Measurements from ENCODE around the gene SIRPD.

SIRPD gene

DNA sequence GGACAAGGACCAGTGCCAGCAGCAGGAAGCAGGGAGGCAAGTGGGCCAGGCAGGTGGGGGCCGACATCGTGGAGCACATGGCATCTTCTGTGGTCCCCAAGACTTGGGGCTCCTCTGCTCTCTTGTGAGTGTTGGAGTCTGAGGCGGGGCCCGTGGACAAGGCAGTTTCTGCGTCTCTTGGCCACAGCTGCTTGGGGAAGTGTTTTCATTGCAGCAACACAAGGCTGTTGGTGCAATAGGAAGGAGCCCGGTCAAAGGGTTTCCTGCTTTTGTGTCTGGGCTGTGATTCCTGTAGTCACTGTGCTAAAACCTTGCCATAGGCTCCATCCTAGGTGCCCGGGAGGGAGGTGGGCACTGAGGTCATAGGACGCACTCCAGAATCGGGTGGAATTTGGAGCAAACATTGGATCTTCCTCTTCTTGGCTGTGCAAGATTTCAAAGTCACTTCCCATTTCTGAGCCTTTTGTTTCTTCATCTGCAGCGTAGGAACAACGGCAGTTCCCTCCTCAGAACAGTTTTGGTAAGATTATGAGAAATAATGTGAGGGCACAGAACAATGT, 66.1 kb downstream of the SIRPD start, which contains the start of gene SIRPB2:
TSS of gene SIRPB2 (minus strand) at position 140 of the 560 bp plus-strand sequence. CDS start at position 79, 61 bp downstream.
- Histone ChIP-seq H3K4me3 (ENCODE audit: low read depth, low read length) (no peak within 1 kb of the TSS), H3K4me1 (ENCODE audit: control insufficient read depth, insufficient read depth, low read length) (peaks cover 3% of the 10 kb centered on the region; the same call in 1 of the 2 replicates), H3K27ac (ENCODE audit: extremely low read depth, low read depth, low read length) (no peak within 1 kb of the TSS), H3K9me3 (ENCODE audit: control insufficient read depth, insufficient read depth, low read depth, low read length) (no peaks in the 10 kb centered on the region), H3K36me3 (ENCODE audit: control insufficient read depth in 2 of 2, insufficient read depth in 1 of 2, low read length in 2 of 2) (no peaks in the 10 kb centered on the region)
- TF ChIP-seq ZNF138 (tag by site-specific recombination; IDR thresholded peaks at IDR 0.05; ENCODE audit: borderline replicate concordance) (no peak), WT1 (tag by site-specific recombination; IDR thresholded peaks at IDR 0.05) (no peak), ZNF596 (tag by site-specific recombination; IDR thresholded peaks at IDR 0.05) (no peak), ZNF433 (tag by site-specific recombination; IDR thresholded peaks at IDR 0.05; ENCODE audit: low read depth) (no peak)
- TF ChIP-seq, protein P1, sequence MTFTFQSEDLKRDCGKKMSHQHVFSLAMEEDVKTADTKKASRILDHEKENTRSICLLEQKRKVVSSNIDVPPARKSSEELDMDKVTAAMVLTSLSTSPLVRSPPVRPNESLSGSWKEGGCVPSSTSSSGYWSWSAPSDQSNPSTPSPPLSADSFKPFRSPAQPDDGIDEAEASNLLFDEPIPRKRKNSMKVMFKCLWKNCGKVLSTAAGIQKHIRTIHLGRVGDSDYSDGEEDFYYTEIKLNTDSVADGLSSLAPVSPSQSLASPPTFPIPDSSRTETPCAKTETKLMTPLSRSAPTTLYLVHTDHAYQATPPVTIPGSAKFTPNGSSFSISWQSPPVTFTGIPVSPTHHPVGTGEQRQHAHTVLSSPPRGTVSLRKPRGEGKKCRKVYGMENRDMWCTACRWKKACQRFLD (tag by site-specific recombination; IDR thresholded peaks at IDR 0.05): no peak
- ChIA-PET POLR2A (no interaction called here), CTCF (interaction anchor here (0.6 to 2.0 kb wide), 2 partner anchors 12 to 309 kb away, joined by 5 to 11 read pairs; no protein-coding TSS in a partner anchor)

DNA sequence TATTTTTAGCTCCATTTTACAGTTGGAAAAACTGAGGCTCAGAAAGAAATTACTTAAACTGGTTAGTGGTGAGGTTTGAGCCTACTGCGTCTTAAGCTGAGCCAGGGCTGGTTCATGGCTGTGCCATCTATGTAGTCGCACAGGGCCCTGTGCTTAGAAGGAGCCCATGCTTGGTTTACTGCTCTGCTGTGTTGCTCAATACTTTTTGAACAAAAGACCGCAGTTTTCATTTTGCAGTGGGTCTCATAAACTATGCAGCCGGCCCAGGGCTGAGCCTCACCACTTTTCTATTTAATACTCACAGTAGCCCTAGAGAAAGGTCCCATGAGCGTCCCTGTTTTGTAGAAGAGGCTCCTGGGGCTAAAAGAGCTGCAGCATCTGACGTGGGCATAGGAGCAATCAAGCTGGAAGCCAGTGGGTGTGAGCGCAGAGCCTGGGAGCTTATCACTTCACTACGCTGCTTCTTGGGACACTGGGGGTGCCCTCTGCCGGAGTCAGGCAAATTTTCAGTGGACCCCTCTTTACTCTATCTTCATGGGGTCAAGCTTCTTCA, 66.8 kb downstream of the SIRPD start:
- Histone ChIP-seq H3K4me3 (ENCODE audit: low read depth, low read length) (no peak overlapping the region), H3K9me3 (ENCODE audit: control insufficient read depth, insufficient read depth, low read depth, low read length) (no peaks in the 10 kb centered on the region), H3K36me3 (ENCODE audit: control insufficient read depth in 2 of 2, insufficient read depth in 1 of 2, low read length in 2 of 2) (no peaks in the 10 kb centered on the region), H3K4me1 (ENCODE audit: control insufficient read depth, insufficient read depth, low read length) (peaks cover 3% of the 10 kb centered on the region; the same call in 1 of the 2 replicates), H3K27ac (ENCODE audit: extremely low read depth, low read depth, low read length) (no peak overlapping the region)
- POLR2A ChIA-PET: no interaction called here
- no peak for TF ChIP-seq ZNF426 (tag by site-specific recombination; IDR thresholded peaks at IDR 0.05)
- TF ChIP-seq, protein P2, sequence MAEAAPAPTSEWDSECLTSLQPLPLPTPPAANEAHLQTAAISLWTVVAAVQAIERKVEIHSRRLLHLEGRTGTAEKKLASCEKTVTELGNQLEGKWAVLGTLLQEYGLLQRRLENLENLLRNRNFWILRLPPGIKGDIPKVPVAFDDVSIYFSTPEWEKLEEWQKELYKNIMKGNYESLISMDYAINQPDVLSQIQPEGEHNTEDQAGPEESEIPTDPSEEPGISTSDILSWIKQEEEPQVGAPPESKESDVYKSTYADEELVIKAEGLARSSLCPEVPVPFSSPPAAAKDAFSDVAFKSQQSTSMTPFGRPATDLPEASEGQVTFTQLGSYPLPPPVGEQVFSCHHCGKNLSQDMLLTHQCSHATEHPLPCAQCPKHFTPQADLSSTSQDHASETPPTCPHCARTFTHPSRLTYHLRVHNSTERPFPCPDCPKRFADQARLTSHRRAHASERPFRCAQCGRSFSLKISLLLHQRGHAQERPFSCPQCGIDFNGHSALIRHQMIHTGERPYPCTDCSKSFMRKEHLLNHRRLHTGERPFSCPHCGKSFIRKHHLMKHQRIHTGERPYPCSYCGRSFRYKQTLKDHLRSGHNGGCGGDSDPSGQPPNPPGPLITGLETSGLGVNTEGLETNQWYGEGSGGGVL (tag by site-specific recombination; IDR thresholded peaks at IDR 0.05): no peak
- TF ChIP-seq ZNF777 (tag by site-specific recombination; IDR thresholded peaks at IDR 0.05; ENCODE audit: borderline replicate concordance): no peak
- TF ChIP-seq BCL11A (tag by site-specific recombination; IDR thresholded peaks at IDR 0.05; ENCODE audit: low read depth): no peak
- no peak for TF ChIP-seq TCF7L2 (IDR thresholded peaks at IDR 0.05; ENCODE audit: borderline replicate concordance, low read depth, low read length)
- TF ChIP-seq ZSCAN30 (tag by site-specific recombination; IDR thresholded peaks at IDR 0.05): no peak
- TF ChIP-seq ZNF350 (tag by site-specific recombination; IDR thresholded peaks at IDR 0.05): no peak
- TF ChIP-seq ZNF214 (tag by site-specific recombination; IDR thresholded peaks at IDR 0.05; ENCODE audit: borderline replicate concordance): no peak
- no peak for TF ChIP-seq ZNF707 (tag by site-specific recombination; IDR thresholded peaks at IDR 0.05)
- no peak for TF ChIP-seq IKZF3 (tag by site-specific recombination; IDR thresholded peaks at IDR 0.05)
- no peak for TF ChIP-seq ZNF16 (tag by site-specific recombination; IDR thresholded peaks at IDR 0.05; ENCODE audit: low read depth)
- CTCF ChIA-PET: interaction anchor here (0.6 to 2.2 kb wide), 3 partner anchors 9 to 310 kb away, joined by 3 to 15 read pairs (median 5); no protein-coding TSS in a partner anchor

DNA sequence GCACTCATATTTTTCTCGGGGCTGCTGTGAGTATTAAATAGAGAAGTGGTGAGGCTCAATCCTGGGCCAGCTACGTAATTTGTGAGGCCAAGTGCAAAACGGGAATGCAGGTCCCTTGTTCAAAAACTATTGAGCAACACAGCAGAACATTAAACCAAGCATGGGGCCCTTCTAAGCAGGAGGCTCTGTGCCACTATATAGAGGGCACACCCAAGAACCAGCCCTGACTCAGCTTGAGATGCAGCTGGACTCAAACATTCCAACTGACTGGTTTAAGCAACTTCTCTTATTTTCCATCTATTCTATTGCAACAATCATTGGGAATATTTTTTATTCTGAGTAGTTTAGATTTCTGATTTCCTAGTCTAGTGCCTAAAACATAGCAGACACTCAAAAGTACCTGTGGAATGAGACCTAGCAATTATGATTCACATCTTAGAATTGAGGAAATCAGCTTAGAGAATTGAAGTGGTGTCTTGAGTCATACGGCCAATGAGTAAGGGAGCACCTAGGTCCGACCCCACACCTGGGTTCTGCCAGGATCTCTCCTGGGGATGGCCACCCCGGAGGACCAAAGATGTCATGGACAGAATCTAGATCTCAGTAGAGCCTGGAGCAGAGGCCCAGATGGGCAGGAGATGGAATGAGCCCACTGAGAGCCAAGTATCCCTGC, 67.6 kb downstream of the SIRPD start:
- H3K27ac ChIP-seq (ENCODE audit: extremely low read depth, low read depth, low read length): no peak overlapping the region
- no peaks in the 10 kb centered on the region for H3K9me3 ChIP-seq (ENCODE audit: control insufficient read depth, insufficient read depth, low read depth, low read length)
- H3K36me3 ChIP-seq (ENCODE audit: control insufficient read depth in 2 of 2, insufficient read depth in 1 of 2, low read length in 2 of 2): no peaks in the 10 kb centered on the region
- H3K4me3 ChIP-seq (ENCODE audit: low read depth, low read length): no peak overlapping the region
- peaks cover 3% of the 10 kb centered on the region for H3K4me1 ChIP-seq (ENCODE audit: control insufficient read depth, insufficient read depth, low read length)
- POLR2A ChIA-PET: no interaction called here
- CTCF ChIA-PET: interaction anchor here (0.7 to 2.2 kb wide), 5 partner anchors 8 to 520 kb away, joined by 3 to 15 read pairs (median 3); partner anchors contain the start of gene NSFL1C
- TF ChIP-seq ZNF544 (tag by site-specific recombination; IDR thresholded peaks at IDR 0.05) (no peak), TRIM28 (IDR thresholded peaks at IDR 0.05; ENCODE audit: borderline replicate concordance, low read length) (no peak), ZSCAN23 (tag by site-specific recombination; IDR thresholded peaks at IDR 0.05) (no peak), ZNF341 (tag by site-specific recombination; IDR thresholded peaks at IDR 0.05; ENCODE audit: low read depth) (no peak)
- TF ChIP-seq, protein P3, sequence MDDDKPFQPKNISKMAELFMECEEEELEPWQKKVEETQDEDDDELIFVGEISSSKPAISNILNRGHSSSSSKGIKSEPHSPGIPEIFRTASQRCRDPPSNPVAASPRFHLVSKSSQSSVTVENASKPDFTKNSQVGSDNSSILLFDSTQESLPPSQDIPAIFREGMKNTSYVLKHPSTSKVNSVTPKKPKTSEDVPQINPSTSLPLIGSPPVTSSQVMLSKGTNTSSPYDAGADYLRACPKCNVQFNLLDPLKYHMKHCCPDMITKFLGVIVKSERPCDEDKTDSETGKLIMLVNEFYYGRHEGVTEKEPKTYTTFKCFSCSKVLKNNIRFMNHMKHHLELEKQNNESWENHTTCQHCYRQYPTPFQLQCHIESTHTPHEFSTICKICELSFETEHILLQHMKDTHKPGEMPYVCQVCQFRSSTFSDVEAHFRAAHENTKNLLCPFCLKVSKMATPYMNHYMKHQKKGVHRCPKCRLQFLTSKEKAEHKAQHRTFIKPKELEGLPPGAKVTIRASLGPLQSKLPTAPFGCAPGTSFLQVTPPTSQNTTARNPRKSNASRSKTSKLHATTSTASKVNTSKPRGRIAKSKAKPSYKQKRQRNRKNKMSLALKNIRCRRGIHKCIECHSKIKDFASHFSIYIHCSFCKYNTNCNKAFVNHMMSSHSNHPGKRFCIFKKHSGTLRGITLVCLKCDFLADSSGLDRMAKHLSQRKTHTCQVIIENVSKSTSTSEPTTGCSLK (tag by site-specific recombination; IDR thresholded peaks at IDR 0.05): no peak
